Fibroblast of peridontal ligament (primary cell): ENCODE results near the gene WDR64.
"Not testable (repeated sequence)": the region's sequence is repeated elsewhere in the genome, so short reads cannot be mapped to it uniquely, and the experiment has no call there.

Experiments used
- DNase-seq: peaks from one replicate; pipeline ENCODE4 v3.0.0-alpha.2; 2010; ENCODE audit errors: extremely low read depth

The WDR64 gene

DNA sequence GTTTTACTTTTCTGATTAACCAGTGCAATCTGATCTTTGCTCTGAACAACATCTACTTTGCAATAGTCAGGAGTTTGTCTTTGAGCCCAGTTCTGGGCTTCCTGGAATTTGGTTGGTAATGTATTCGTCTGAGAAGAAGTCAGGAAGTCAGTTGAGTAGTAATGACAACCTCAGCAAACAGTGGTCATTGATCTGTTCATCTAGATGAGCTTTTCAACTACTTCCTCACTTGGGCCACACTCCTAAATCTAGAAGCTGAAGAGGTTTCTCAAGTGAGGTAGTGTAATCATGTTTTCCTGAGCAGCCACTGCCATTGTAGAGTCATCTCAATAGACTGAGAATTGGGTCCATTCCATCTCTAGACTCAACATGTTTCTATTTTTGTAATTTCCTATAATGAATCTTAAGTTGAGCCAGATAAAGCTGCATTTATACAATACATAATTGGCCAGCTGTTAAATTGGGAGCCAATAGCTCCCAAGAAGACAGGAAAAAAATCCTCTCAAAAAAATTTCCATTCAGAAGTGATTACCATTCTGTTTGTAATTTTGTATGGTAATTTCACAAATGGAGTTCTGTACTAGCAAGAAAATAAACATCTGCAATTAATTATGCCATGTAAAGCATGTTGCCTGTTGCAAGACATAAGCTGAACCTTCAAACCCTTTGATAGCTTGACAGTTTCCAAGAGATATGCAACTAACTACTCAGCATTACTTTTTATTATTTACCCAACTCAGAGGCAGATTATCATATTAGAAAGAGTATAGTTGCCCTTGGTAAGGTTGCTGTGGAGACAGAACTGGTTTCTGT is 49.6 kb downstream of the WDR64 start:
- peak; percentile 73 for DNase-seq

DNA sequence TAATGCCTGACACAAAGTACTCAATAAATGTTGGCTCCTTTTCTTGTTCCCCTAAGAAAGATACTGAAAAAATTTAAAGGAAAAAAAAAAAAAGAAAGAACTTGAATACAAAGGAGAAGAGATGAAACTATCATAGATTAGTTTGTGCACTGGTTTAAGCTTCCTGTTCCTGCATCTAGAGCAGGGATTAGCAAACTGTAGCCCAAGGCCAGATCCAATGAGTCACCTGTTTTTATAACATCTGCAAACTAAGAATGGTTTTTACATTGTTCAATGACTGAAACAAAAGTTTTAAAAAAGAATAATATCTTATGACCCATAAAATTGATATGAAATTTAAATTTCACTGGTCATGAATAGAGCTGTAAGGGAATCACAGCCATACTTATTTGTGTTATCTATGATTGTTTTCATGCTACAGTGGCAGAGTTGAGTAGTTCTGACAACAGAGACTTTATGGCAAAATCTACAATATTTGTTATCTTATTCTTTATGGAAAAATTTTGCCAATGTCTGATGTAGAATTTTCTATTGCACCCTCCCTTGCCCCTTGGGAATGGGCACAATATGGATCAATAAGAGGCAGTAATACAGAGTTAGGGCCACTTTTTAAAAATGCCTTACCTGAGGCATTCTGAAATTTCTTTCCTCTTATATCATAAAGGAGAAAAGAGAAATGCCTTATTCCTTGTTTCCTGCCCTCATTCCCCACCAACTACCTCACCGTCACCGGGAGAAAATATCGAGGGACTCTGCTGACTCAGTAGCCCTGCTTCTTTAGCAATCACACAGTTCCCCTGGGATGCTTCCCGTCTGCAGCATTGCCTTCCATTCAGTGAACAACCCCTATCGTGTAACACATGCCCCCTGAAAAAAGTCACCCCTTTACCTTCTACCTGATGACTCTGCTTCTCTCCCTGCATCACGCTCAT is 50.6 kb downstream of the WDR64 start:
- peak; percentile 48 for DNase-seq

DNA sequence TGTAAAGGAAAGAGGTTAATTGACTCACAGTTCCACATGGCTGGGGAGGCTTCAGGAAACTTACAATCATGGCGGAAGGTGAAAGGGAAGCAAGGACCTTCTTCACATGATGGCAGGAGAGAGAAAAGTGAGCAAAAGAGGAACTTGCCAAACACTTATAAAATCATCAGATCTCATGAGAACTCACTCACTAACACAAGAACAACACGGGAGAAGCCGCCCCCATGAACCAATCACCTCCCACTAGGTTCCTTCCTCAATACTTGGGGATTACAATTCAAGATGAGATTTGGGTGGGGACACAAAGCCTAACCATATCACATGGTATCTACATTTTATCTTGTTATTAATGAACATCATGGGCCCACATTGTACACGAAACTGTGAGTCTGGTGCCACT is 51.7 kb downstream of the WDR64 start:
- DNase-seq = not testable (repeated sequence)

DNA sequence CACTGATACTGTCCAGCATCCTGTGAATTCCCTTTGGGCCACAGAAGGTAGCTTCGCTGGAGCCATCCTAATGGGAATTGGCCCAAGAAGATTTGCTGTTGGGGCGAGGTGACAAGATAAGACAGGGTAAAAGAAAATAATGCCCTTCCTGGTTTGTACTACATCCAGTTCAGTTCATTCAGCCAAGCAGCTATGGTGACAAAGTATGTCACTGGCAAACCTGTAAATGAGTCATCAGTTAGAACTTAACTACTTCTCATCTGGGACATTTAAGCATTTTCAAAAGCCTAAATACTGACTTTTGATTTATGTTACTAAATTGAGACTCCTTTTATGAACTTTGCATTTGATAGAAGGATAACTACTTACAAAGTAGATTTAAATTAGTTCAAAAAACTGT is 54.2 kb downstream of the WDR64 start:
- peak; percentile 4 for DNase-seq

DNA sequence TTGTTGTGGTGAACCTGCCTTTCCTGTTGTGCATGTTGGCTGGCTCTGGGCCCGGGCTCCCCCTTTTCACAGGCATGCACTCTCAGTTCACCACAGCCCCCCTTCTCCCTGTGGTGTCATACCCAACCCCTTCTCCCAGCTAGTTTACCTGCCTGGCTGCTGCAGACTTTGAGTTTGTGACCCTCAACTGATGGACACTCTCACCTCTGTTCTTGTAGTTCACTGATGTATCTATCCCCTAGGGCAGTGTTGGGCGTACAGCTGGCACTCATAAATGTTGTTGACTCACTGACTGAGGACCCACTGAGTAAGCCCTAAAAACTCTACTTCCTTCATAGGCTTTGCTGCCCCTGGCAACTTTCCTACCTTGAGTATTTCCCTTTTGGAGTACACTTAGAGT is 54.9 kb downstream of the WDR64 start:
- peak; percentile 42 for DNase-seq

DNA sequence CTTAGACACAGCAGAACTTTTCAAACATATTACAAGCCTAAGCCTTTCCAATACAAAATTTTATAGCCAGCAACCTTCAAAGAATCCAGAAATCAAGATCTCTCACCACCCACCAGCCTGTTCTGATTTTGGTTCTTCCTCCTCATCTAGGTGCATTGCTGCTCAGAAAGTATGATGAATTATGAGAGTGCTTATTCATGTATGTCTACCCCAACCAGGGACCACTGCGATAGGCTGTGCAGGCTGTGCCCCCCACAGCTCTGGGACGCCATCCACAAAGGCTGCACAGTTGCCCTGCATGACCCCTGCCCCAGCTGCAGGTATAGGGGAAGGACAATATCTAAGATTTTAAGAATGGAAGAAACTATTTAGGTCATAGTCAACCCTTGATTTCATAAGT is 55.4 kb downstream of the WDR64 start:
- DNase-seq = no peak

DNA sequence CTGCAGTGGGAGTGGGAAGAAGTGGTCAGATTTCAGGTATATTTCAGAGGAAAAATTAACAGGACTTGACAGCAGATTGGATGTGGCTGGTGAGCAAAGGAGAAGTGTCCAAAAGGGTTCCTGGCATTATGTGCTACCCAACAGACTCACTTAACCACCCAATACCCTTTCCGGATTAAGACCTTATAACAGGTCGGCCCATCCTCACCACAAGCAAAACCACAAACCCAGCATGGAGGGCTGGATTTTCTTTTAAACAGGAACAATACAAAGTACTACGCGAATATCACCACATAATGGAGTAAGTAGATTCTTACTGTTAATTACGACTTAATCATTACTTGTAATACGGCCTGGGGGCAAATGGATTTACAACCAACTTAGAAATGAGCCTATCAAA is 59.2 kb downstream of the WDR64 start:
- DNase-seq = no peak

DNA sequence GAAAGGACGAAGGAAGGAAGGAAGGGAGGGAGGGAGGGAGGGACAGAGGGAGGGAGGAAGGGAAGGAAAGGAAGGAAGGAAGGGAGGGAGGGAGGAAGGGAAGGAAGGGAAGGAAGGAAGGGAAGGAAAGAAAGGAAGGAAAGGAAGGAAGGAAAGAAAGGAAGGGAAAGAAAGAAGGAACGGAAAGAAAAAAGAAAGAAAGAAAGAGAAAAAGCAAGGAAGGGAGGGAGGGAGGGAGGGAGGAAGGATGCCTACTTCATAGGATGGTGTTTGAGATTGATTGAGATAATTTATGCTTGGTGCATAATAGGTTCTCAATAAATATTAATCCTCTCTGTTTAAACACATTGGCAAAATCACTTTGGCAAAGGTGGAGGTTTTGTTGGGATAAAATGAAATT is 61.2 kb downstream of the WDR64 start:
- no peak for DNase-seq

DNA sequence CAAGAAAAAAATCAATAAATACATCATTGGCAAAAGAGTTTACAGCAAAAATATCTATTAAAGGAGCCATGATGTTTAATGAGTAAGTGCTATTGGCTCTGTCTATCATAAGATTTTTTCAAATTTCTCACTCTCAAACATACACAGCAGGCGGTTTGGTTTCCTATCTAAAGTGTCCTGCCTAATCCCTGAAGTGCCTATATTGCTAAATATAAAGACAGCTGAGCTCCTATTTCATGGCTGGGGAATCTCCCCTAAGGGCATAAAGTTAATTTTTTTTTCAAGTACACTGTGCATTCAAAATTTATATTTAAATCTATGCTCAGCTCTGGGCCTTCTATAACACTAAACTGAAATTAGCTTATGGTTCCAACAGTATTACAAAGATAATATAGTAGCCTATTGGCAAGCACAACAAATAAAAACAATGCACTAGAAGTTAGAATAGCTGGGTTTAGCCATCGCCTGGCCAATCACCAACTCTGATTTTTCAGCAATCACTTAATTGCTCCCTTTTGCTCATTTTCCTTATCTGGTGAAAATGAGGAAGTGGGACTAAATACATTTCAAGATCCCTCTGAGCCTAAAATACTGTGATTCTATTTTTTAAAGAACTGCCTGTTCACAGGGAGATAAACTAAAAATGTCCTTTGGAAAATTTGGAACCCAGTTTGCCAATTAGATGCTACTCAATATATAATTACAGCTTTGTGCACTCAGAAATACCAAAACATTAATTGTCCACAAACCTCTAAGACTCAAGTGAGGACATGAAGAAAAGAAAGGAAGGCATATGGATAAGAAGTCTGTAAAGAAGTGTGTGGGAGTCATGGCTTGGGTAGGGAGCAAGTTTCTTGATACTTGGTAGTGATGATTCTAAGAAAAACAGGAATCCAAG is 62.5 kb downstream of the WDR64 start:
- DNase-seq = no peak

DNA sequence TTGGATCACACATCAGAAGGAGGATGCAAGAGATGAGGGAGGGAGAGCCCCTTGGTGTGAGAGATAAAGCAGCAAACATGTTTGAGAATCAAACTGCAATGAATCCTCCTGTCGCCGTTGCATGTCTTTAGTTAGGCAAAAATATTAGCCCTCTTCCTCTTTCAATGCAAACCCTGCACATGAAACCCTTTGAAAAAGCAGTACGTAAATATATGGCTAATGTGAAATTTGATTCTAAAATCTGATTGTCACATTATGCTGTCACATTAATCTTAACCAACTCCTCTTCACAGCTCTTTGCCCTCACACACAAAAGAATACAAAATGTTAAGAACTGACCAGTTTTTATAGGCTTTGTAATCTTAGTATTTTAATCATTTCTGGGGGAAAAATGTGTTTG is 63.4 kb downstream of the WDR64 start:
- no peak for DNase-seq

DNA sequence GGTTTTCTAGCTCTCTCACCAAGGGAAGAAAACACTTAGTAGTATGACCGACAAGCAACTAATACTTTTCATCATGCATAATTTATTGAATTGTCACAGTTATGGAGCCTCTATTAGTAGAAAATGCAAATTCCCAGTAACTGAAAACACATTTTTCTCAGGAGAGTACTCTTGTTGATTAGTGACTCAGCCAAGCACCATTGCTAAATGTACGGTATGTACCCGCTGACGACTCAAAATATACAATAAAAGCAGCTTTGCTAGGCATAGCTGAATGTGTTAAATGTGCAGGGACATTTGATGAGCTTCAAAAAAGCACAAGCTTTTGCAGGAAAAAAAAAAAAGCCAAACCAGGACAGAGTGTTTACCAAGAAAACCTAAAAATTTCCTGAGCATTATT is 63.9 kb downstream of the WDR64 start:
- DNase-seq = peak; percentile 3

DNA sequence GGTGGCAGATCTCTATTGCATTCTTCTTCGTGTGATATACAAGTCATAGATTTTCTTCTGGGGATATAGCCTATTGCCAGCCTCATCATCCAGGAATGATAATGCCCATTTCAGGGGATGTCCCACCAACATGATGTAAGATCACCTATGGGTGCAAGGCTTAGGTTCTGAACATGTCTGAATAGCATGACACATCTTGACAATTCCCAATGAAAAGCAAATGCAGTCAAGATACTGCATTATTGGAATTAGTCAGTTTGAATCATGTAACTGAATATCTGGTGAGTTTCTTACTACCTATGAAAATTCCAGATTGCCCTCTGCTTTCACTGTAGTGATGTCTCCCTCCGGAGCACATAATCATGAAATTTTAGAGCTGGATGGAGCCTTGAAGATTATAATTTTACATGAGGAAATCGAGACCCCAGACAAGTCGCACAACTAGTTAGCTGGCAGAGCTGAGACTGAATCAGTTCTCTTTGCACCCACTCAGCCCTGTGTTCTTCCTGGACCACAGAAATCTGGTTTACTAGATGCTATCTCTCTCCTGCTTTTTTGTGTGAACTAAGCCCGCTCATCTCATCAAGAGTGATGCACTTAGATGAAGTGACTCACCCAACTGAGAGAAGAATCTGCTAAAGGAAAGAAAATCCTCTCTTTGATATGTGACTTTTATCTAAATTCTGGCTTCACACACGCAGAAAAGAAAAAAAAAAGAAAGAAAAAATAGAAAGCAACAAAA is 65.0 kb downstream of the WDR64 start:
- no peak for DNase-seq

DNA sequence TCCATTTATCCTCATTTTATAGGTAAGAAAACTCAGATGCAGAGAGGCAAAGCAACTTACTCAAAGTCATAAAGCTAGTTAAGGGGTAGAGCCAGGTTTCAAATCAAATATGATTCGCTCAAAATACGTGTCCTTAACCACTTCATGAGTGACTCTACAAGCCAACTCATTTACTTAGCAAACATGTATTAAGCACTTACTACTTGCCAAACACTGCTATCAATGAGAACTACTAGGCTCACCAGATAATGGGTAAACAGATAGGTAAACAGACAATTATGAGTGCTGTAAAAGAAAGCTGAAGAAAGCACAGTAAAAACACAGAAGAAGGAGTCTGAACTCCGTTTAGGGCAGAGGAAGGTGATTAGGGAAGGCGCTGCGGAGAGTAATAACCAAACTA is 65.9 kb downstream of the WDR64 start:
- DNase-seq = no peak

DNA sequence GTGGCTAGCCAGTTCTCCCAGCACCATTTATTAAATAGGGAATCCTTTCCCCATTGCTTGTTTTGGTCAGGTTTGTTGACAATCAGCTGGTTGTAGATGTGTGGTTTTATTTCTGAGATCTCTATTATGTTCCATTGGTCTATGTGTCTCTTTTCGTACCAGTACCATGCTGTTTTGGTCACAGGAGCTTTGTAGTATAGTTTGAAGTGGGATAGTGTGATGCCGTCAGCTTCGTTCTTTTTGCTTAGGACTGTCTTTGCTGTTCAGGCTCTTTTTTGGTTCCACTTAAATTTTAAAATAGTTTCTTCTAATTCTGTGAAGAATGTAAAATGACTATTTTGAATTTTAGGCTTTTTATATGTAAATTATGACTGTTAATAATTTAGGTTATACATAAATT is 68.9 kb downstream of the WDR64 start:
- no peak for DNase-seq

DNA sequence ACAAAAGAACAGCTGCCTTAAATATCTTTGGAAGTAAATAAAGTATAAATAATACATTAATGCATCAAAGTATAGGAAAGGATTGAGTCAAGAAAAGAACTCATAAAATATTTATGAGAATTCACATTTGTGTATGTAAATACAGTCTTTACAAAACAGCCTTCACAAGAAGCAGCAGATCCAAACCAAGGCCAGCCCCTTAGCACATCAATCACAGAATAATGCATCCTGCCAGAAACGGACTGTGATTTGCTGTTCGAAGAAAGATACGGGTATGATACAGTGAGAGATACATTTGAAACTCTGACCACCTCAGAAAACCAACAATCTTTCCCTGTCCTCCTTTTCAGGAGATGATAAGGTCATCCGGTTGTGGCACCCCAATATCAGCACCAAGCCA is 70.9 kb downstream of the WDR64 start:
- DNase-seq = no peak

DNA sequence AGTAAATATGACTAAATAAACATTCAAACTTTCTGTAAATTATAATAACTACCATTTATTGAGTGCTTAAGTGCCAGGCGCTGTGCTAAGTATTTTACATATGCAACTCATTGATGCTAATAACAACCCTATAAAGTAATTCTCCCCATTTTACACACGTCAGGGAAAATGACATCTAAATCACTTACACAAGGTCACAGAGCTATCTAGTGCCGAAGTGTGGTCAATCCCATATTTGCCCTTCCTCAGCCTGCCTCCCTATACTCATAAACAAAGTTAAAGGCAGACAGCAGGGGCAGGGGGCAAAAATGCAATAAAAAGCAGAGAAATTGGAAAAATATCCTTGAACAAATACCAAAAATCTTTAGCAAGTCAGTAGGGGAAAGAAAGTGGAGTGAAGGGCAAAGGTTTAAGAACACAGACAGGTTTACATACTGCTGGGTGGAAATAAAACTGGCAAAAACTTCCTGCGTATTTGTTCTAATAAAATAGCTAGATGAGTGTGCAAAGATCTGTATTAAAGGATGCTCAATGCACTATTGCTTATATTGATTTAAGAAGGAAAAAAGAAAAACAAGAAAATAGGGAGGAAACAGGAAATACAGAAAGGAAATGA is 72.8 kb downstream of the WDR64 start:
- no peak for DNase-seq

DNA sequence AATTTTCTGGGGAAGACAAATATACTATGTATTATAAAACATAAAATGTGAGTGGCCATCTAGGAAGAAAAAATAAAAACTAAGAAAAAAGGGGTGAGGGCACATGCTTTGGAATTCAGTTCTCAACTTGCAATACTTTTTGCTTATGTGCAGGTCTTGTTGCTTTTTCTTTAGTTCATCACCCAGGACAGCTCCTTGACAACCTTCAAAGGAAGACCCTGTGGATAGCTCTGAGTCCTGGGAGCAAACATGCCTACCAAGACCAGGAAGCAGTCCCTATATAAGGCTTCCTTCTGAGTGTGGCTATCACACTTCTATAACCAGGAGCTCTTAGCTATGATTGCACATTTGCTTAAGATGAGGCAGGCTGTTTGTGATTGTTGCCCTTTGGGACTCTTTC is 78.0 kb downstream of the WDR64 start:
- DNase-seq = no peak

DNA sequence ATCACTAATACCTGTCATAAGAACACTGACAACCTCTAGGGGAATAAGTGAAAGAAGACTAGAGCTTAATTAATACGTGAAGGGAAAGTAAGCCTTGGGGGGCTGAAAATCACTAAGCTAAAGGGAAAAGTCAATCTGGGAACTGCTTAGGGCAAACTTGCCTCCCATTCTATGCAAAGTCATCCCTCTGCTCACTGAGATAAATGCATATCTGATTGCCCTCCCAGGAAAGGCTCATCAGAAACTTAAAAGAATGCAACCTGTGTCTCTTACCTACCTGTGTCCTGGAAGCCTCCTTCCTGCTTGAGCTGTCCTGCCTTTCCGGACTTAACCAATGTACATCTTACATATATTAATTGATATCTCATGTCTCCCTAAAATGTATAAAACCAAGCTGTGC is 81.8 kb downstream of the WDR64 start:
- DNase-seq = no peak

DNA sequence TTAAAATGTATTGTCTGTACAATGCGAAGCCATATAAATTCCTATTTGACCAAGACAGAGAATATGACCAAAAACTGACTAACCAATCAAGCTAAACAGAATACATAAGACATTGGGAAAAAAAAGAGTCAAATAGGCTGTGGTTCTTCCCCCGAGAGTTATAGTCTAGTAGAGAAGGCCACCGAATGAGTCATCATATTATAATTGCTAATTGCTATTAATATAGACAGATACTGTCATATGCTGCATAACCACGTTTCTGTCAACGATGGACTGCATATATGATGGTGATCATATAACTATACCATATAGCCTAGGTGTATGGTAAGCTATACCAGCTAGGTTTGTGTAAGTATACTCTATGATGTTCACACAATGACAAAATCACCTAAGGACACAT is 82.5 kb downstream of the WDR64 start:
- no peak for DNase-seq

DNA sequence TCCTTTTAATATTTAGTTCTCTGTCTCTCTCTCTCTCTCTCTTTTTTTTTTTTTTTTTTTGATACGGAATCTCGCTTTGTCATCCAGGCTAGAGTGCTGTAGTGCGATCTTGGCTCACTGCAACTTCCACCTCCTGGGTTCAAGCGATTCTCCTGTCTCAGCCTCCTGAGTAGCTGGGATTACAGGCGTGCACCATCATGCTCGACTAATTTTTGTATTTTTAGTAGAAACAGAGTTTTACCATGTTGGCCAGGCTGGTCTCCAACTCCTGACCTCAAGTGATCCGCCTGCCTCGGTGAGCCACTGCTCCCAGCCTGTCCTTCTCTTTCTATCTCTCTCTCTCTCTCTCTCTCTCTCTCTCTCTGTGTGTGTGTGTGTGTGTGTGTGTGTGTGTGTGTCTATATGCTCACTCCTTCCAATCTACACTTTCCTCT is 83.4 kb downstream of the WDR64 start:
- DNase-seq = not testable (repeated sequence)

DNA sequence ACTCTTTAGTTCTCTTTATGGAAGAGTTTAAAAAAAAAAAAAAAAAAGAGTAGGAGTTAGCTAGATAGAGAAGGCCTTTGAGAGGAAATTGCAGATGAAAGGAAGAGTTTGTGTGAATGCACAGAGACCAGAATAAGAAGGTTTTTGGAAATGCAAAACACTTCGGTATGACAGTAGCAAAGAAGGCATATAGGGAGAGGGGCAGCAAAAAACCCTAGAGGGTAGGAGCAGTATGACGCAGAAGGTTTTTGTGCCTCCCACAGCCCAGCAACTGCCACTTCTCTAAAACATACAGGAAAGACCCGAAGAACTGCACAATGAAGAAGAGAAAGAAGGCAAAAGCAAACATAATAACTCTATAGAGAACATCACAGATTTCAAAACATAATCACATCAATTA is 84.3 kb downstream of the WDR64 start:
- DNase-seq = no peak
